HL-60 (cell line): ENCODE results near the gene AWAT1.

ENCODE experiments used
- DNase-seq, 2 experiments: peaks; one replicate each; pipeline ENCODE4 v3.0.0-alpha.2; 2010 to 2020; ENCODE audit warnings: low read depth in 1 of 2, low spot score in 1 of 2
- H3K27ac ChIP-seq: fragments of 250-450 bp; sonication (Bioruptor Pico); replicated peaks from 2 replicates; pipeline ENCODE4 v1.5.1; 2020; ENCODE audit warnings: mild to moderate bottlenecking, moderate library complexity
- H3K27me3 ChIP-seq: fragments of 250-450 bp; sonication (Bioruptor Pico); 2 replicates; pipeline ENCODE4 v1.5.1; 2021; ENCODE audit warnings: mild to moderate bottlenecking, moderate library complexity; ENCODE audit not compliant: insufficient read depth, poor library complexity, severe bottlenecking
- H3K4me3 ChIP-seq: replicated peaks from 2 replicates; pipeline ENCODE4 v1.5.1; 2011; ENCODE audit warnings: mild to moderate bottlenecking, control low read depth, low read length; ENCODE audit not compliant: insufficient read depth
- GABPA ChIP-seq: IDR thresholded peaks from 2 replicates; pipeline ENCODE4 v1.6.1; 2012; ENCODE audit warnings: low read depth
- POLR2AphosphoS5 ChIP-seq: IDR thresholded peaks from 2 replicates; pipeline ENCODE4 v1.6.1; 2012; ENCODE audit warnings: low read depth
- SPI1 ChIP-seq: IDR thresholded peaks from 2 replicates; pipeline ENCODE4 v1.6.1; 2012; ENCODE audit warnings: low read depth, mild to moderate bottlenecking, borderline replicate concordance
- TF ChIP-seq, protein P1 (sequence below): IDR thresholded peaks from one replicate; pipeline ENCODE4 v1.5.1; 2011; ENCODE audit warnings: low read length, control low read depth, inconsistent platforms; ENCODE audit not compliant: insufficient read depth
- TF ChIP-seq, protein P2 (sequence below): IDR thresholded peaks from 2 replicates; pipeline ENCODE4 v1.6.1; 2012; ENCODE audit warnings: low read depth; ENCODE audit not compliant: insufficient replicate concordance

Gene AWAT1

GRCh38 chrX:70254909-70255308 lies 20.5 kb downstream of the AWAT1 start:
- Histone ChIP-seq H3K4me3 (no peak overlapping the region), H3K27ac (no peak overlapping the region), H3K27me3 (no peaks in the 10 kb centered on the region)
- no peak for TF ChIP-seq GABPA
- TF ChIP-seq SPI1: no peak
- TF ChIP-seq, protein P1, sequence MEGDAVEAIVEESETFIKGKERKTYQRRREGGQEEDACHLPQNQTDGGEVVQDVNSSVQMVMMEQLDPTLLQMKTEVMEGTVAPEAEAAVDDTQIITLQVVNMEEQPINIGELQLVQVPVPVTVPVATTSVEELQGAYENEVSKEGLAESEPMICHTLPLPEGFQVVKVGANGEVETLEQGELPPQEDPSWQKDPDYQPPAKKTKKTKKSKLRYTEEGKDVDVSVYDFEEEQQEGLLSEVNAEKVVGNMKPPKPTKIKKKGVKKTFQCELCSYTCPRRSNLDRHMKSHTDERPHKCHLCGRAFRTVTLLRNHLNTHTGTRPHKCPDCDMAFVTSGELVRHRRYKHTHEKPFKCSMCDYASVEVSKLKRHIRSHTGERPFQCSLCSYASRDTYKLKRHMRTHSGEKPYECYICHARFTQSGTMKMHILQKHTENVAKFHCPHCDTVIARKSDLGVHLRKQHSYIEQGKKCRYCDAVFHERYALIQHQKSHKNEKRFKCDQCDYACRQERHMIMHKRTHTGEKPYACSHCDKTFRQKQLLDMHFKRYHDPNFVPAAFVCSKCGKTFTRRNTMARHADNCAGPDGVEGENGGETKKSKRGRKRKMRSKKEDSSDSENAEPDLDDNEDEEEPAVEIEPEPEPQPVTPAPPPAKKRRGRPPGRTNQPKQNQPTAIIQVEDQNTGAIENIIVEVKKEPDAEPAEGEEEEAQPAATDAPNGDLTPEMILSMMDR: no peak
- no peak for TF ChIP-seq POLR2AphosphoS5
- TF ChIP-seq, protein P2, sequence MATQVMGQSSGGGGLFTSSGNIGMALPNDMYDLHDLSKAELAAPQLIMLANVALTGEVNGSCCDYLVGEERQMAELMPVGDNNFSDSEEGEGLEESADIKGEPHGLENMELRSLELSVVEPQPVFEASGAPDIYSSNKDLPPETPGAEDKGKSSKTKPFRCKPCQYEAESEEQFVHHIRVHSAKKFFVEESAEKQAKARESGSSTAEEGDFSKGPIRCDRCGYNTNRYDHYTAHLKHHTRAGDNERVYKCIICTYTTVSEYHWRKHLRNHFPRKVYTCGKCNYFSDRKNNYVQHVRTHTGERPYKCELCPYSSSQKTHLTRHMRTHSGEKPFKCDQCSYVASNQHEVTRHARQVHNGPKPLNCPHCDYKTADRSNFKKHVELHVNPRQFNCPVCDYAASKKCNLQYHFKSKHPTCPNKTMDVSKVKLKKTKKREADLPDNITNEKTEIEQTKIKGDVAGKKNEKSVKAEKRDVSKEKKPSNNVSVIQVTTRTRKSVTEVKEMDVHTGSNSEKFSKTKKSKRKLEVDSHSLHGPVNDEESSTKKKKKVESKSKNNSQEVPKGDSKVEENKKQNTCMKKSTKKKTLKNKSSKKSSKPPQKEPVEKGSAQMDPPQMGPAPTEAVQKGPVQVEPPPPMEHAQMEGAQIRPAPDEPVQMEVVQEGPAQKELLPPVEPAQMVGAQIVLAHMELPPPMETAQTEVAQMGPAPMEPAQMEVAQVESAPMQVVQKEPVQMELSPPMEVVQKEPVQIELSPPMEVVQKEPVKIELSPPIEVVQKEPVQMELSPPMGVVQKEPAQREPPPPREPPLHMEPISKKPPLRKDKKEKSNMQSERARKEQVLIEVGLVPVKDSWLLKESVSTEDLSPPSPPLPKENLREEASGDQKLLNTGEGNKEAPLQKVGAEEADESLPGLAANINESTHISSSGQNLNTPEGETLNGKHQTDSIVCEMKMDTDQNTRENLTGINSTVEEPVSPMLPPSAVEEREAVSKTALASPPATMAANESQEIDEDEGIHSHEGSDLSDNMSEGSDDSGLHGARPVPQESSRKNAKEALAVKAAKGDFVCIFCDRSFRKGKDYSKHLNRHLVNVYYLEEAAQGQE: no peak
- DNase-seq: no peak

- Histone ChIP-seq H3K4me3 (no peak overlapping the region), H3K27me3 (no peaks in the 10 kb centered on the region), H3K27ac (no peak overlapping the region)
- no peak for DNase-seq
- TF ChIP-seq, protein P2: no peak
- TF ChIP-seq GABPA (no peak), POLR2AphosphoS5 (no peak), SPI1 (no peak)
- TF ChIP-seq, protein P1: no peak
Measured at GRCh38 chrX:70255452-70255851, 21.0 kb downstream of the AWAT1 start.

DNA sequence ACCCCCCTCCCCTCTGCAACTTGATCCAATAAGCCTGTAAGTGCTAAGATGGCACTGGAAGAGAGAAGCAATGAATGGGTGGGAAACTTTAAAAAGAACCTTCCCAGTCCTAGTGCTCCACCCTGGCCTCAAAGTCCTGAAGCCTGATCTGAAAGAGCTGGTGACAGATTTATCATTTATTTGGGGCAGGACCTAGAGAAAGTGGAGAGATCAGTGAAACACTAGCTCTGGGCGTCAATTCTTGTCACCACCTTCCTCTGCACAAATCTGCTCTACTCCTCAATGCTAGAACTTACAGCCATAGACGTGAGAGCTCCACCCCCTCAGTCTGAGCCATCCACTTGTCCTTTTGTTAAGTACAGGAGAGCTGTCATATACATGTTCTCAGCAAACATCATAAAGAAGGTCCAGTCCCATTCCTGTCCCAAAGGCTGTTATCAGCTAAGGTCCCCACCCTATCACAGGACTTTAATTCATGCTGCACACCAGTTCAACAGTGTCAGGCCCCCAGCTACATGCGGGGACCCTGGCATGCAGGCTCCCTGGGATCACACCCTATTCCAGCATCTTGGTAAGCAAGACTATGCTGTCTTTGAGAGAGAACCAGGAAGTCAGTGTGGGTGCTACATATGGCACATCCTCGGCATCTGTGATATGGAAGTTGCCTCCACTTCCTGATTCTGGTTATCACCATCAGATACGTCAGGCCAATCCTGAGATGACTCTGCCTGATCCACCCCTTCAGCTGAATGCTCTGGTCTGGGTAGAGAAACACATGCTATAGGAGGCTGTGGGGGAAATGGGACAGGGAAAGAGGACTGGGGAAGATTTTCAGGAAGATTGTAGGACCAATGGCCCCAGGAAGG lies 23.2 kb downstream of the AWAT1 start:
- Histone ChIP-seq H3K27me3 (no peaks in the 10 kb centered on the region), H3K27ac (no peak overlapping the region), H3K4me3 (no peak overlapping the region)
- TF ChIP-seq SPI1 (peak; percentile 19; the same call in 1 of the 2 replicates), POLR2AphosphoS5 (no peak)
- no peak for DNase-seq

DNA sequence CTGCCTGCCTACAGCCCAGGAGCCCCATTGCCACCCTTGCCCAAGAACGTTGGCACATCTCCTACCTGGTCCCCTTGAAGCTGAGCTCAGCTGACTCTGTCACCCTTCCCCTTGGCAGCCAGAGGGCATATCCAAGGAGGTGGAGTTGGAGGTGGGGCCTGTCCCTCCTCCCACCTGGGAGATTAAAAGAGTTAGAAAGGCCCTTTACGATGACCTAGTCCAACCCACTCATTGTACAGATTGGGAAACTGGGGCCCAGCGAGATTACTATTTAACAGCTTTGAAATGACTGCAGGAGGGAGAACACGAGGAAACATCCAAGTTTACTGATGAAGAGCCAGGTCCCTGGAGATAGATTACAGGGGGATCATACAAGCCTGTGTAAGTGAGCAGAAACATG lies 25.6 kb downstream of the AWAT1 start, which contains the start of gene P2RY4:
Gene P2RY4 (minus strand): TSS at position 101 of the 400 bp plus-strand sequence. CDS start 580 bp downstream, outside the sequence.
- H3K4me3 ChIP-seq: no peak within 1 kb of the TSS
- TF ChIP-seq SPI1 (no peak), POLR2AphosphoS5 (no peak), GABPA (no peak)
- TF ChIP-seq, protein P1: no peak
- TF ChIP-seq, protein P2: no peak
- no peak for DNase-seq
- H3K27me3 ChIP-seq: no peaks in the 10 kb centered on the region
- no peak within 1 kb of the TSS for H3K27ac ChIP-seq
